ENCODE results near the gene UBAP2.
A peak's percentile ranks its signal among the peaks of the same experiment; 100 is the strongest.
"Not testable (repeated sequence)": the region's sequence is repeated elsewhere in the genome, so short reads cannot be mapped to it uniquely, and the experiment has no call there.

Gene UBAP2

GRCh38 chr9:33962468-33962867, 86.2 kb downstream of the UBAP2 start:
- not testable (repeated sequence) for DNase-seq

DNA sequence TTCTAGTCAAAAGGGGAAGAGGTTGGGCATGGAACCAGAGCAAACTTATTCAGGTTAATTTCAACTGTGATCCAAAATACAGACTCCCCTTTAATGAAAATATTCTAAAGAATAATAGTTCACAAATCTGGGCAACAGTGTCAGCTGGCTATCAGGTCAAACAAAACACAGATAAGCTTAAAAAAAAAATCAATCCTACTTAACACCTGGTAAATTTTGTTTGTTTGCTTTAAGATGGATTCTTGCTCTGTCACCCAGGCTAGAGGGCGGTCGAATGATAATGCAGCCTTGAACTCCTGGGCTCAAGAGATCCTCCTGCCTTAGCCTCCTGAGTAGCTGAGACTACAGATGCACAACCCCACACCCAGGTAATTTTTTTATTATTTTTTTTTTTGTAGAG, 89.0 kb downstream of the UBAP2 start:
- no peak for DNase-seq

DNA sequence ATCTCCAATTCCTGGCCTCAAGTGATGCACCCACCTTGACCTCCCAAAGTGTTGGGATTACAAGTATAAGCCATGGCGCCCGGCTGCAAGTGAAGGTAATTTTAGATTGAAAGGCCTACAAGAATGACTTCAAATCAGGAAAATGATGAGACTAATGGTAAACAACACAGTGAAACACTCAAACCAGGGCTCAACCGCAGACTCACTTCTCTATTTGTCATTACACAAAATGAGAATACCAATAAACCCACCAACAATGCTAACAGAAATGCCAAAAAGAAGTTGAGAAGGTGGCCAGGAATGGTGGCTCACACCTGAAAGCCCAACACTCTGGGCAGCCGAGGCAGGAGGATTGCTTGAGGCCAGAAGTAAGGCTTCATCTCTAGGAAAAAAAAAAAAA, 92.1 kb downstream of the UBAP2 start:
- no peak for DNase-seq

DNA sequence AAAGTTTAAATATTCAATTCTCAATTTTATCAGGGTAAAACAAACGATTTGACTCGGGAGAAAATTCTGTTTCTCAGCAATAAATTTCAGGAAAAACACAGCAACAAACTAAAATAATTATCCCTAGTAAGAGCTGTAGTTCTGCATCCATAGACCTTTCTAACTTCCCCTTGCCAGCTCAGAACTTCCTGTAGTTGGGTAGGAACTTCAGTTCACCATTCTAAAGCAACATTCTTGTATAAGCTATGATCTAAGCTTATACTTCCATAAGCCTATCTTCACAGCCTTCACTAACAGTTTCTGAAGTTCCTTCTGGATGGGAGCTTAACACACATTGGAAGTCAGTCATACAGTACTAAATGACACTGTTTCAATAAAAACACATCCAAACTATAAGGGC, 96.6 kb downstream of the UBAP2 start:
- DNase-seq = no peak

- no peak for DNase-seq
These were observed 98.3 kb downstream of the UBAP2 start for GRCh38 chr9:33950371-33950770.

- no peak for DNase-seq
These were observed 101.7 kb downstream of the UBAP2 start for GRCh38 chr9:33946779-33947535.

GRCh38 chr9:33943389-33943788, 105.3 kb downstream of the UBAP2 start:
- DNase-seq = no peak

DNA sequence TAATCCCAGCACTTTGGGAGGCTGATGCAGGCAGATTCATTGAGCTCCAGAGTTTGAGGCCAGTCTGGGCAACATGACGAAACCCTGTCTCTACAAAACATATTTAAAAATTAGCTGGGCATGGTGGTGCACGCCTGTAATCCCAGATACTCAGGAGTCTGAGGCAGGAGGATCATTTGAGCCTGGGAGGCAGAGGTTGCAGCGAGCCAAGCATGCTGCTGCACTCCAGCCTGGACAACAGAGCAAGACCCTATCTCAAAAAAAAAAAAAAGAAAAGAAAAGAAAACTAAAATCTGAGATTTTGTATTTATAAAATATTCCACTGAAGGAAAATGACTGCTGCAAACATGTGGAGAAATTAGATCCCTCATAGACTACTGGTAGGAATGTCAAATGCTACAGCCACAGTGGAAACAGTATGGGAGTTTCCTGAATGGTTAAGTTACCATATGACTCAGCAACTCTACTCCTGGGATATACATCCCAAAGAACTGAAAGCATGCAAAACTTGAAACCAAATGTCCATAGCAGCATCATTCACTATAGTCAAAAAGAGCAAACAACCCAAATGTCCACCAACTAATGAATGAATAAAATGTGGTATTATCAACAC, 106.1 kb downstream of the UBAP2 start:
- no peak for DNase-seq

GRCh38 chr9:33939924-33940874, 108.5 kb downstream of the UBAP2 start:
- no peak for DNase-seq

- no peak for DNase-seq
These were observed 114.4 kb downstream of the UBAP2 start for GRCh38 chr9:33934188-33934878.

- no peak for DNase-seq
These were observed 116.4 kb downstream of the UBAP2 start for GRCh38 chr9:33932078-33932807.

DNA sequence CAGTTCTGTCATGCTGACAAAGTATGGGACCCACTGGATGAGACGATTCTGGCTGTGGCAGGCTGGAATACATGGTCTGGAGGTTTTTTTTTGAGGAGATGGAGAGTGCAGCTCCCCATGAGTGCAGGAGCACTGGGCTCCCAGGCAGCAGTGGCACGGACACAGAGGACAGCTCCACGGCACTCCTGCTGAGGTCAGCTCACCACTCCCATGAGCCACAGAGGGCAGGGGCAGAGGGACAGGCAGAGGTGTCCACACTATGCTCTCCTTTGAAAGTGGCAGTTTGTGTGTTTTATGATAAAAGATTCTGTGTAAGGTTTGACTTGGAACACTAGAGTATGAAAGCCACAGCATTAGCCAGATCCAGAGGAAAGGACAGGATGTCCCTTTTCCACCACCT, 117.4 kb downstream of the UBAP2 start:
- no peak for DNase-seq

DNA sequence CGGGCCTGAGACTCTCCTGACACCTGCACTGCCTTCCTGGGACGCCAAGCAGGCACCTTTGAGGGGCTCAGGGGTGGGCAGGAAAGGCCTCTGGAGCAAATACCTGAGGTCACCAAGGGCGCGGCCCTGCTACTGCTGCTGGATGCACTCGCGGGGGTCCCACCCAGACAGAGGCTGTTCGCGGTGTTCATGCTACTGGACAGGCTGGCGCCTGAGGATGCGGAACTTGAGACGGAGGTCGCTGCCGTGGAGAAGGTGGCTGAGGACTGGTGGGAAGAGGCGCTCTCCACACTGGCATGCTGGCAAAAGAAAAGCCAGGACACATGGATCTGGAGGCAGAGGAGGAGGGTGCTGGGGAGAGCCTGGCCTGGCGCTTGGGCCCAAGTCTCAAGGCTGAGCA, 121.0 kb downstream of the UBAP2 start:
- no peak for DNase-seq

- DNase-seq = no peak
These were observed 121.8 kb downstream of the UBAP2 start for GRCh38 chr9:33926746-33927485.

GRCh38 chr9:33924978-33925797, 123.5 kb downstream of the UBAP2 start:
- DNase-seq = peak; percentile 14

DNA sequence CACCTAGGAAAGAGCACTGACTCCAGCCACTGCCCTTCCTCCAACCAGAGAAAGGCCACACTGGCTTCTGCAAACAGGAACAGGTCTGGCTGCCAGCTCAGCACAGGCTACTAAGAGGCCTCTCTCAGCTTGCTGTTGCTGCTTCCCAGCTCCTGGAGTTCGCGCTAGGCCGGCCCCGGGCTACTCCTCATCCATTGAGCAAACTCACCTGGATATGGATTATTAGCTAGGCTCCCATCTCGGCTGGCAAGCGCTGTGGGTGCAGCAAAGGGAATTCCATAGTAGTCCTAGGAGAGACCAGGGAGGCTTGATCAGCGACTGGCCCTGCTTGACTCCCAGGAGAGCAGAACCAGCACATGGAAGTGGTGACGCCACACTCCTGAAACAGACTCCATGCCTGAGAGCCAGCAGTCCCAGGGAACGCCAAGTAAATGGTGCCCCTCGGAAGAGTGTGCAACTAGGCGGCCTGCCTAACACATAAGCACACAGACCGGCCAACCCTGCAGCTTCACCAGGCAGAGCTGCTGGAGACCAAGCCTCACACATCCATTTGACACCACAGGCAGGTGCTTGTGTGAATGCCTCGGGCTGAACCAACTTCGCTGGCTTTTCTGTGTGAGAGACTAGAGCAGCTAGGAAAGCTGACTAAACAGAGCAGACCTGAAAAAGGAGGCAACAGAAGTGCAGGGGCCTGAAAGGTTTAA, 124.5 kb downstream of the UBAP2 start:
- DNase-seq = no peak

DNA sequence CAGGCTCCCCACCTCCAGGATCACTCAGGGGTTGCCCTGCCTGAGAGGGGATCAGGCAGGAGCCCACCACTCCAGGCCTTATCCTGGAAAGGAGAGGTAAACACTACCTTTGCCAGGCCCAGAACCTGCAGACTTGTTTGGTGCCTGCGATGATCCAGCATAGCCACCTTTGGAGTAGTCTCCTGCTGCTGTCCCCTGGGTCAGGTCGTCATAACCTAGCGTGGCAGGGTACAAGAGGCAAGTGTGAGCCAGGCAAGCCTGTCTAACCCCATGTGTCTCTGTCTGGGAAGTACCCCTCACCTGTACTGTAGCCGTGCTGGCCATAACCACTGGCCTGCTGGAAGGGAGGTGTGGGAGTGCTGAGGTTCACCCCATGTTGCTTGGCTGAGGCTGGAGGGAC, 125.6 kb downstream of the UBAP2 start:
- DNase-seq = no peak

GRCh38 chr9:33921967-33922895, 126.5 kb downstream of the UBAP2 start:
- no peak for DNase-seq

Measured in NCI-H146 (cell line).